ENCODE data around the gene EFCAB8.

DNA sequence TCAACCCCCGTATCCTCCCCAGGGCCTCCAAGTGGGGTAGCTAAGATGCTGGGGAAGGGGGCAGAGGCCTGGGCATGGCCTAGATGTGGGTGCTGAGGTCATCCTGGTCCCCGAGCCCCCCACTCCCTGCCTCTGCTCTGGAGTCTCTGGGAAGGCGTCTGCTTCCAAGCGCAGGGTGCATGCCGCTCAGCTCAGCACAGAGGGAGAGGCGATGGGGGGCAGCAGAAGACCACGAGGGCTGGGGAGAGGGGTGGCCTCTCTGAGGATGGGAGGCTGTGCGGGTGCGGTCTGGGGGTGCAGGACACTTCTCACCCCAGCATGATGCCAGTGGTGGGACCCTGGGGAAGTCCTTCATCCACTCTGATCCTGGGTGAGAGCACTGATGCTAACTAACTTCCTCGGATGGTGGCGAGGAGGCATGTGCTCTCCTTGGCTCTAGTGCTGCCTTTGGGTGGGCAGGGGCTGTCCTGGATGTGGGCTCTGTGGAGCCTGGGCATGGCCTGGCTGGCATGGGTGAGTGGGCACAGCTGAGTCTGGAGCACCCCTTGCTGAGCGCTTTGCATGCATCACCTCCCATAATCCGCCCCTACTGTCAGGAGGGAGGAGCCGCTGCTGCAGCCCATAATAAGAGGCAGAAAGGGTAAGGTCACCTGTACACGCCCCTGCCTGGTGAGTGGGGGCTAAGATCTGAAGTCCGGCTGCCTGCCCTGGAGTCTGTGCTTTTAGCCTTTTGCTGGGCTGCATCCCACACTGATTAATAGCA lies 34.7 kb downstream of the EFCAB8 start:
- TF ChIP-seq, protein P1, sequence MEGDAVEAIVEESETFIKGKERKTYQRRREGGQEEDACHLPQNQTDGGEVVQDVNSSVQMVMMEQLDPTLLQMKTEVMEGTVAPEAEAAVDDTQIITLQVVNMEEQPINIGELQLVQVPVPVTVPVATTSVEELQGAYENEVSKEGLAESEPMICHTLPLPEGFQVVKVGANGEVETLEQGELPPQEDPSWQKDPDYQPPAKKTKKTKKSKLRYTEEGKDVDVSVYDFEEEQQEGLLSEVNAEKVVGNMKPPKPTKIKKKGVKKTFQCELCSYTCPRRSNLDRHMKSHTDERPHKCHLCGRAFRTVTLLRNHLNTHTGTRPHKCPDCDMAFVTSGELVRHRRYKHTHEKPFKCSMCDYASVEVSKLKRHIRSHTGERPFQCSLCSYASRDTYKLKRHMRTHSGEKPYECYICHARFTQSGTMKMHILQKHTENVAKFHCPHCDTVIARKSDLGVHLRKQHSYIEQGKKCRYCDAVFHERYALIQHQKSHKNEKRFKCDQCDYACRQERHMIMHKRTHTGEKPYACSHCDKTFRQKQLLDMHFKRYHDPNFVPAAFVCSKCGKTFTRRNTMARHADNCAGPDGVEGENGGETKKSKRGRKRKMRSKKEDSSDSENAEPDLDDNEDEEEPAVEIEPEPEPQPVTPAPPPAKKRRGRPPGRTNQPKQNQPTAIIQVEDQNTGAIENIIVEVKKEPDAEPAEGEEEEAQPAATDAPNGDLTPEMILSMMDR (IDR thresholded peaks at IDR 0.05; ENCODE audit: low read depth, low read length, missing input control) = no peak
- TF ChIP-seq YY1 (IDR thresholded peaks at IDR 0.05) (no peak), ATF3 (IDR thresholded peaks at IDR 0.05) (no peak), GABPA (IDR thresholded peaks at IDR 0.05 in 1 of 2, conservative IDR thresholded peaks at IDR 0.05 in 1 of 2) (no peak), EGR1 (IDR thresholded peaks at IDR 0.05; ENCODE audit: low read depth in 2 of 2) (no peak), TAF1 (conservative IDR thresholded peaks at IDR 0.05) (no peak), MAX (IDR thresholded peaks at IDR 0.05) (no peak), SP1 (IDR thresholded peaks at IDR 0.05) (no peak), HNF4G (IDR thresholded peaks at IDR 0.05) (no peak)
- TF ChIP-seq, protein P2, sequence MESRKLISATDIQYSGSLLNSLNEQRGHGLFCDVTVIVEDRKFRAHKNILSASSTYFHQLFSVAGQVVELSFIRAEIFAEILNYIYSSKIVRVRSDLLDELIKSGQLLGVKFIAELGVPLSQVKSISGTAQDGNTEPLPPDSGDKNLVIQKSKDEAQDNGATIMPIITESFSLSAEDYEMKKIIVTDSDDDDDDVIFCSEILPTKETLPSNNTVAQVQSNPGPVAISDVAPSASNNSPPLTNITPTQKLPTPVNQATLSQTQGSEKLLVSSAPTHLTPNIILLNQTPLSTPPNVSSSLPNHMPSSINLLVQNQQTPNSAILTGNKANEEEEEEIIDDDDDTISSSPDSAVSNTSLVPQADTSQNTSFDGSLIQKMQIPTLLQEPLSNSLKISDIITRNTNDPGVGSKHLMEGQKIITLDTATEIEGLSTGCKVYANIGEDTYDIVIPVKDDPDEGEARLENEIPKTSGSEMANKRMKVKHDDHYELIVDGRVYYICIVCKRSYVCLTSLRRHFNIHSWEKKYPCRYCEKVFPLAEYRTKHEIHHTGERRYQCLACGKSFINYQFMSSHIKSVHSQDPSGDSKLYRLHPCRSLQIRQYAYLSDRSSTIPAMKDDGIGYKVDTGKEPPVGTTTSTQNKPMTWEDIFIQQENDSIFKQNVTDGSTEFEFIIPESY (IDR thresholded peaks at IDR 0.05) = no peak

Measured in liver (tissue), 3 donors.